Prostate gland (tissue), 2 donors: ENCODE measurements around the gene TMEM140.

Source experiments
- POLR2AphosphoS5 ChIP-seq: sonication (generic); formaldehyde crosslinking; IDR thresholded peaks from one replicate; pipeline ENCODE4 v1.6.1; 2017; ENCODE audit warnings: antibody characterized with exemption
- TF ChIP-seq, protein P1 (sequence below), 4 experiments: fragments of 200-600 bp in 2 of 4; fragments of 450-650 bp in 2 of 4; sonication (generic) in 2 of 4; IDR thresholded peaks; 1 replicate in 3 of 4; 2 replicates in 1 of 4; pipeline ENCODE4 v1.5.1; 2016 to 2019; ENCODE audit warnings: antibody characterized with exemption in 4 of 4, mild to moderate bottlenecking in 2 of 4, moderate library complexity in 2 of 4

DNA sequence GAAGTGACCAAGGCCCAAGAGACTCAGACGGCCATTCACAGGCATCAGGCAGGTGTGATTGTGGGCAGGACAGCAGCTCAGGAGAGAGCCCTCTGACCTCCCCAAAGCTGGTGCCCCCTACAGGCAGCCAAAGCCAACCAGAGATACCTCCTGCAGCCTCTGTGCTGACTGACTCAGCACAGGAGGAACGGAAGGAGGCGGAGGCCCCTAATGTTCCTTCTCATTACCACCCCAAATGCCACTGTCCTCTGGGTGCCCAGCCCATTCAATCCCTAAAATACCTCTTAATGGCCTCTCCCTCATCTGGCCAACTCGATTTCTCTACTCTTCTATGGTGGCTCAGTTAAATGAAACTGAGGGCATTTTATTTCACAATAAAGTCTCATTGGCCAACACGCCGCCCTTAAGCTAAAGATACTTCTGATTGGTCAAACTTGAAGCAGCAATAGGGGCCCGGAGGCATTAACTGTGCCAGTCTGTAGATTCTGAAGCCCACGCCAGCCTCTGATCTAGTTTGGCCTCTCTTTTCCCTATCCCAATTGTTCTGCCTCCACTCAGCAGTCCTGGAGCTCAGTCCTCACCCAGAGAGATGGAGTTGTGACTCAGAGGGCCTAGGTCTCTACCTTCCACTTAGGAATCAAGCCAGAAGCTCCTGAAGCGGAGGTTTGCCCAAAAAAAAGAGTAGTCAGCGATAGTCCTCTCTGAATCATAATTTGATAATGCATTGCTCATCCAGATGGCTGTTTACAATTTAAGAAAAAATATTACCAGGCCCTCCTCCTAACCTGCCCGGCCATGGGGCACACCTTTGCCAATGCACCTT is 21.5 kb downstream of the TMEM140 start:
- TF ChIP-seq, protein P1, sequence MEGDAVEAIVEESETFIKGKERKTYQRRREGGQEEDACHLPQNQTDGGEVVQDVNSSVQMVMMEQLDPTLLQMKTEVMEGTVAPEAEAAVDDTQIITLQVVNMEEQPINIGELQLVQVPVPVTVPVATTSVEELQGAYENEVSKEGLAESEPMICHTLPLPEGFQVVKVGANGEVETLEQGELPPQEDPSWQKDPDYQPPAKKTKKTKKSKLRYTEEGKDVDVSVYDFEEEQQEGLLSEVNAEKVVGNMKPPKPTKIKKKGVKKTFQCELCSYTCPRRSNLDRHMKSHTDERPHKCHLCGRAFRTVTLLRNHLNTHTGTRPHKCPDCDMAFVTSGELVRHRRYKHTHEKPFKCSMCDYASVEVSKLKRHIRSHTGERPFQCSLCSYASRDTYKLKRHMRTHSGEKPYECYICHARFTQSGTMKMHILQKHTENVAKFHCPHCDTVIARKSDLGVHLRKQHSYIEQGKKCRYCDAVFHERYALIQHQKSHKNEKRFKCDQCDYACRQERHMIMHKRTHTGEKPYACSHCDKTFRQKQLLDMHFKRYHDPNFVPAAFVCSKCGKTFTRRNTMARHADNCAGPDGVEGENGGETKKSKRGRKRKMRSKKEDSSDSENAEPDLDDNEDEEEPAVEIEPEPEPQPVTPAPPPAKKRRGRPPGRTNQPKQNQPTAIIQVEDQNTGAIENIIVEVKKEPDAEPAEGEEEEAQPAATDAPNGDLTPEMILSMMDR (IDR thresholded peaks at IDR 0.05) = peak in 1 of 4 experiments; percentile 17
- no peak for TF ChIP-seq POLR2AphosphoS5
